ENCODE data around the gene TMEM115.

TMEM115 gene

GRCh38 chr3:50334339-50335075 is 24.8 kb downstream of the TMEM115 start:
- no peak for DNase-seq (ENCODE audit: low spot score)
- no peak for FAIRE-seq

GRCh38 chr3:50333744-50334328 is 25.5 kb downstream of the TMEM115 start:
- FAIRE-seq (no peak), DNase-seq (ENCODE audit: low spot score) (no peak)

- no peak for DNase-seq (ENCODE audit: low spot score)
- FAIRE-seq = no peak
Observed at GRCh38 chr3:50331364-50331907, 27.9 kb downstream of the TMEM115 start.

DNA sequence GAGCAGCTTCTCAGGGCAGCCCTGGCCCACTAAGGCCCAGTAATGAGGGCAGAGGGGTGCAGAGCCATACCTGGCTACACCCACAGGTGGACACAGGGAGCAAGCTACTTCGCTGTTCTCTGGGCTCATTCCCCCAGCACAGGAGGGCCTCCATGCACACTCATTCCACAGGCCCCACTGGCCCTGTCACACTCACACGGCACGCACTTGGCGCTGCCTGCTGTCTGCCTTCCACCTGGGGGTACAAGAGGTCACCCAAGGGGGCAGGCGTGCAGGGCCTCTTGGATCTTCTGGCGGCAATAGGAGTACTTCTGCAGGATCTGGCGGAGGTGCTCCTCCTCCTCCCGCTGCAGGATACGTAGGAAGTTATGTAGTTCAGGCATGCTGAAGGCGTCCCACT is 29.0 kb downstream of the TMEM115 start:
- DNase-seq (ENCODE audit: low spot score) = no peak
- no peak for FAIRE-seq

DNA sequence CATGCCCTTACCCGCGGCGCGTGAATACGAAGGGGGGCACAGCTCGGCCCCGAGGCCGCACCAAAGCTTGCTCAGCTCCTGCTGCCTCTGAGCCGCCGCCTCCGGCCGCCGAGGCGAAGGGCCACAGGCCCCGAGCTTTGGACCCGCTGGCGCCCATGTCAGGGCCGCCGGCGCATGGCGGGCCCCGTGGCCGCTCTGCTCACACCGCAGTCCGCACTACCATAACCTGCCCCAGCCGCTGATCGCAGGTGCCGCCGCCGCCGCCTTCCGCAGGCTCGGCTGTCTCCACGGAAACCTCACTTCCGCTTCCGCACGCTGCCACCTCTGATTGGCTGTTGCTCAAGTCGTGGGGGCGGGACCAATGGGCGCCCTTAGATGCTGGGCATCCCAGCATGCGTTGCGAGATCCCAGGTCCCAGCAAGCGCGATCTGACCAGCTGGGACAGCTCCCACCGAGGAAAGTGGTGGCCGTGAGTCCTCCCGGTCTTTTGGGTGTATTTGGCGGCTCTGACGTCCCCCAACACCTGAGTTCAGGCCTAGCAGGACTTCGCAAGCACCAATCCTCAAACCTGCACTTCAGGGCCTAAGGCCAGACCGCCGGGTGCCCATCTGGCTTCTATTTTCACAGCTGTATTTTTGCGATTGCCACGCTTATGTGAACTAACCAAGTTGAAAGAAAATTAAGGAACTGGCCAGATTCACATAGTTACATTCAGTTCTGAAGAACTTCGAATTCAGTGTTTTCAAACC is 31.2 kb downstream of the TMEM115 start, which contains the start of gene TUSC2:
Gene TUSC2 (minus strand): TSS at position 281 of the 749 bp plus-strand sequence. CDS start 124 bp downstream, at position 157.
- peak; percentile 96 for FAIRE-seq
- DNase-seq (ENCODE audit: low spot score) = peak; percentile 97

GRCh38 chr3:50327129-50327528 is 32.2 kb downstream of the TMEM115 start:
- FAIRE-seq = no peak

GRCh38 chr3:50326182-50326541 is 33.2 kb downstream of the TMEM115 start:
- DNase-seq (ENCODE audit: low spot score) = no peak
- FAIRE-seq = no peak

More at GRCh38 chr3:50327129-50327528, 32.2 kb downstream of the TMEM115 start:
- no peak for DNase-seq (ENCODE audit: low spot score)

DNA sequence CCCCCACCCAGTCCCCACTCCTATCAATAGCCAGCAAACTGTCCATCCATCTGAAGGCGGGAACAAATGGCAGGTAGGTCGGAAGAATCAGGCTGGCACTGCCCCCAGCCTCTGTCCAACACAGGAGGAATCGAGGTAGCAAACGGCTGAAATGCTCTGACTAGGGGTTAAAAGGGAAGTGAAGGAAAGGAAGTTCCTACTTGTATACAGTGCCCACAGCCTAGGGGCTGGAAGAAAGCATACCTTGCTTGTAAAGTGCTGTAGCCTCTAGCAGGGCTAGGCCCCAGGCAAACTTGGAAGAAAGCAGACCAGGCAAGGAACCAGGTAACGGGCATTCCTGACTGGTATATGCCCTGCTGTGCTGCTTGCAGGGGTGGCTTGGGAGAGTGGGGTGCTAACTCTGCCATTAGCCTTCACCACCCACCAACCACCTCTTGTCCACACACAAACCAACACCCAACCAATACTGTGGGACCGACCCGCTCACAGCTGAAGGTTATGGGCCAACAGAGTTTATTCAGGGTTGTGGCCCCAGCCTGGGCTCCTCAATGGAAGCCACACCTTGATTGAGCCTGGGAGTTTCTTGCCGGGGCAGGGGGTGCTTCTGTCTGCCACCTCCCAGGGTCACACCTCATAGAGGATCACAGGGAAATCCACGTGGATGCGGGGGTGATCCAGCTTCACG is 33.7 kb downstream of the TMEM115 start:
- FAIRE-seq (no peak), DNase-seq (ENCODE audit: low spot score) (no peak)

DNA sequence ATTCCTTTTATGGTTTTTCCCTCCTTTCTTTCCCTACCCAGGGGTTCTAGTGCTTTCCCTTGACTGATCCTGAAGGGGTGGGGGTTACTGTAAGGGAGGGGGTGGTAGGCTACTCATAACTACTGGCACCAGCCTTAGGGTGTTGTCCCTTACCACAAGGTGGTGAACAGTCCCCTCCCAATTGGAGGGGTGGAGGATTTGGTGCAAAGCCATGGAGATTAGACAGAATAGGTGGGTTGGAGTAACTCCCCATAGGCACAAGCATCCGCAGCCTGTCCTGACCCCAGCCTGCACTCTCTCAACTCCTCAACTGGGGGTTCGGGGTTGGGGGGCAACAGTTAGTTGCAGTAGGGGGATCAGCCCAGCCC is 34.2 kb downstream of the TMEM115 start:
- FAIRE-seq (peak; percentile 5), DNase-seq (ENCODE audit: low spot score) (no peak)

- DNase-seq (ENCODE audit: low spot score) (peak; percentile 71), FAIRE-seq (peak; percentile 78)
Observed at GRCh38 chr3:50324351-50325112, 34.8 kb downstream of the TMEM115 start.

DNA sequence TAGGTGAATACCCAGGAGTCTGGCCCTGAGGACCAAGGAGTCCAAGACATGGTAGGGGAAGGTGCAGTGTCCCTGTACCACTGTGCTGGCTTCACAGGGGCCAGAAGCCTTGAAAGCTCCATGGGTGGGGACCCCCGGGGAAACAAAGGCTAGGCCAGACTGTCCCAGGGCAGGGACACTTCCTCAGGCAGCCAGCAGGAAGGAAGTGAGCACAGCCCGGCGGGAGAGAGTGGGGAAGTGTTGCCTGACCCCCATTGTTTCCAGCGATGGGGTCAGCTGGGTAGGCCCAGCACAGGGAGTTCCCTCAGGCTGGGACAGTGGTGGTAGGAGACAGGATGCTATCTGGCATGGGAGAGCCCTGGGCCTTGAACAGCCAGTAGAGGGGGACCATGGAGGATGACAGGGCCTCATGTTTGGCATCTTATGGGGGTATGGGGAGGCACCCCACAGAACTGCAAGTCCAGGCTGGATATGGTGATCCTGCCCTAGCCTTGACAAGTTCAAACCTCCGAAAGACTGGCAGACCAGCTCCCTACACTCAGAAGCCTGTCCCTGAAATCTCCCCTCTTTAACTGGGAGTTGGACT is 35.6 kb downstream of the TMEM115 start:
- DNase-seq (ENCODE audit: low spot score) (no peak), FAIRE-seq (no peak)

DNA sequence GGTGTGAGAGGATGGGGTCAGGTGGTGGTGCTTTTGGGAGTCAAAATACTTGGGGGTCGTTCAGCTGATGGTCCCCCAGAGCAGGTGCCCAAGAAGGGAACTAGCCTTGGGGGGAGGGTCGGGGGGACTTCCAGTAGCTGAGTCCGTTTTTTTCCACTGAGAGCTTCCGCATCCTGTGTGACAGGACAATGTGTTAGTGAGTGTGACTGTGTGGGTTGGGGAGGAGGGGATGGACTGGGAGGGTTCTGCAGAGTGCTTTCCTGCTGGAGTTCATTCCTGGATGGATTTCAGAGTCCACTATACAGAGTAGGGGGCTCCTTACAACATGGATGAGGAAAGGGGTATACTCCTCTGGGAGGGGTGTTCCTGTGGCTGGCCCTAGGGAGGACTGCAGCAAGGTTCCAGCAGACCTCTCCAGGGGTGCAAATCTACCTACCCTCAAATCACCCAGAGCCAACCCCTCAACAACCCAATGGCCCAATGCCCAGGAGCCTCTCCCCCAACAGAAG is 36.2 kb downstream of the TMEM115 start:
- DNase-seq (ENCODE audit: low spot score) (no peak), FAIRE-seq (no peak)

GRCh38 chr3:50322386-50323091 is 36.8 kb downstream of the TMEM115 start, which contains the start of gene HYAL2:
HYAL2 (minus strand) TSS chr3:50322745; CDS start chr3:50320489, 2,256 bp downstream.
- FAIRE-seq (peak; percentile 9), DNase-seq (ENCODE audit: low spot score) (no peak)

DNA sequence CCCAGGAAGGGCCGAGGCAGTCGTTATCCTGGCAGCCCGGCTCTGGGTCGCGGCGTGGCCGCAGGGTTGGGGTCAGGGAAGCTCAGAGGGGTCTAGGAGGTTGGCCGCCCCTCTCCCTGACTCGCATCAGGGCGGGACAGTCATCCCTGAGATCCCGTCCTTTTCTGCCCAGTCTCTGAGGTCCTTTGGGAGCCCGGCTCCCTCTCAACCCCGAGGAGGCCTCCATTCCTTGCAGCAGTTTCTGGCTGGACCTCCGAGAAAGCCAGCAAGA is 37.3 kb downstream of the TMEM115 start:
- DNase-seq (ENCODE audit: low spot score) = no peak

DNA sequence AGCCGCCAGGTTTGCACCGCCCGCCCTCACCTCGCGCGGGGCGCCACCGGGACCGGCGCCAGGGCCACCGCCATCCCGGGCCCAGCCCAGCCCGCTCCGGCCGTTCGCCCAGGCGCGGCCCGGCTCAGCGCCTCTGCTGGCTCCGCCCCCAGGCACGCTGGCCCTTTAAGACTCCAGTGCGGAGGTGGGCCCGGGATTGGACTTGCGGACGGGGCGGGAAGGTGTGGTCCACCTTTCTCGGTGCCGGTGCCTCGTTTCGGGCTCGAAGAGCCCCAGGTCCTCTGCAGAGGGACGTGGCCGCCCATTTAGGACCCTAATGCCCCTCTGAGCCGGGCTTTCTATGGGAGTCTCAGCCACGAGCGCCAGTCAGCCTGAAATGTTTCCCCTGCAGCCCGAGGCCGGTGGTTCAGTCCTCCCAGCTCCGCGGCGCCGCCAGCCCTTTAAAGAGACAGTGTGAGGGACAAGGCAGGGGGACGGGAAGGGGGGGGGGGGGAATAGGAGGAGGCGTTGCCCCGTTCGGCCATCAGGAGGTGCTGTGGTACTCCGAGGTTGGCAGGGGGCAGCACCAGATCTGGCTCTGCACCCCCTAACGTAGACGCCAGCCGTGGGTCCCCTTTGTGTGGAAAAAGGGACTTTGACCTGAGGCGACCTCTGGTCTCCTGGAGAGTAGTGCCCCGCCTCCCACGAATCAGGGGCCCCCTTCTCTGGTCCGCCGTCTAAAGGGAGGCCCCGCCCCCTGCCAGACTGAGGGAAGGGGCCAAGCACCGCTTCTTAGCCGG is 37.8 kb downstream of the TMEM115 start:
- FAIRE-seq (peak; percentile 93), DNase-seq (ENCODE audit: low spot score) (peak; percentile 94)

More for the DNA sequence above, 37.3 kb downstream of the TMEM115 start:
- FAIRE-seq = no peak

- FAIRE-seq (peak; percentile 46), DNase-seq (ENCODE audit: low spot score) (peak; percentile 85)
Observed at GRCh38 chr3:50320853-50321335, 38.4 kb downstream of the TMEM115 start.

GRCh38 chr3:50319894-50320625 is 39.3 kb downstream of the TMEM115 start:
- FAIRE-seq (peak; percentile 96), DNase-seq (ENCODE audit: low spot score) (no peak)
